Activated naive CD4-positive, alpha-beta T cell treated with anti-CD3 and anti-CD28 coated beads, Interleukin-2, amount 50 U/mL, for 16 hours (primary cell): ENCODE data around the gene TMEM200B.
"Not testable (repeated sequence)": the region's sequence is repeated elsewhere in the genome, so short reads cannot be mapped to it uniquely, and the experiment has no call there.

Source experiments
- DNase-seq: peaks from one replicate; pipeline ENCODE4 v3.0.0-alpha.2; 2020

The TMEM200B gene

DNA sequence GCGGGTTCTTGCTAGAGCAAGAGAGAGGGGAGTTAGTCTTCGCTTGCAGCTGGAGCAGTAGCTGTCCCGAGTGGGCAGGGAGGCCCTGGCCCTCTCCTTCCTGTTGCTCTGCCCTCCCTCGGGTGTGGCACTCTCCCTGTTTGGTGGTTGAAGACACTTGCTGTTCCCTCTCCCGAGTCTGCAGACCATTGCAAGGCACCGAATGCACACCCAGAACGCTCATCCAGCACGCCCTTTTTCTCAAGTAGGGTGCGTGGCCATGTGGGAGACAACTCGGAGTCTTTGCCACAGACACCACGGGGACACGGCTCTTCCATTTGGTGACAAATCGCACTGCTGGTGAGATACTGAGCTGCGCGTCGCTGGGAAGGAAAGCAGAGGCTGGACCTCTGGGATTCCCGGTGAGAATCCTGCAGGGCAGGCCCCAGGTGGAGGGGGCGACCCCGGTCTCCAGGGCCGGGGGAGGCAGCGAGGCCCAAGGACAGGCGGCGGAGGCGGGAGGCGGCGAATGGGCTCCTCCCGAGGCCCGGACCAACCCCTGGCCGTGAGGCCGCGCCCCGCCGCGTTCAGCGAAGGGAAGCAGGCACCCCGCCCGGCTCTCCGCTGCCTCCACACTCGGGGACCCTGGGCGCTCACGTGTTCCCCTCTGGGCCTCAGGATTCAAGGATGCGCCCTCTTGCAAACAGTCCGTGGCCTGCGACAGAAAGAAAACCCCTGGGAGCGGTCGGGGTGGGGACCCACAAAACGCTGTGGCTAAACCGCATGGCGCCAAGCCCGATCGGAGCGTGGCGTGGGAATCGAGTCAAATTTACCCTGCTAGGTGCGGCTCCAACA is 10.4 kb upstream of the TMEM200B start:
- no peak for DNase-seq

- not testable (repeated sequence) for DNase-seq
Measured at GRCh38 chr1:29131056-29131455, 7.4 kb upstream of the TMEM200B start.

DNA sequence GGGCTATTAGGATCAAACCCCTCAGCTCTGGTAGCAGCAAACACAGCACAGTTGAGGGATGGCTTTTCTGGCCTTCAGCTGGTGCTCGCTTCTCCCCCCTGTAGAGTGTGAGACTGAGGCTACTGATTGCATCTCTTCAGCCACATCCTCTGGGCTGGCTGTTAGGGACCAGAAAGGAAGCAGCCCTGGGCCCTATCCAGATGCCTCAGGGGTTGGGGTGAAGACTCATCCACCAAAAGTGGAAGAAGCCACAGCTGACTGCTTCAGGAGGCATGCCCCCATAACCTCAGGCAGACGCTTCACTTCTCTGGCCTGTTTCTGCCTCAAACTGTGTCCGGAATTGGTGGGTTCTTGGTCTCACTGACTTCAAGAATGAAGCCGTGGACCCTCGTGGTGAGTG is 6.2 kb upstream of the TMEM200B start:
- DNase-seq, result no peak

DNA sequence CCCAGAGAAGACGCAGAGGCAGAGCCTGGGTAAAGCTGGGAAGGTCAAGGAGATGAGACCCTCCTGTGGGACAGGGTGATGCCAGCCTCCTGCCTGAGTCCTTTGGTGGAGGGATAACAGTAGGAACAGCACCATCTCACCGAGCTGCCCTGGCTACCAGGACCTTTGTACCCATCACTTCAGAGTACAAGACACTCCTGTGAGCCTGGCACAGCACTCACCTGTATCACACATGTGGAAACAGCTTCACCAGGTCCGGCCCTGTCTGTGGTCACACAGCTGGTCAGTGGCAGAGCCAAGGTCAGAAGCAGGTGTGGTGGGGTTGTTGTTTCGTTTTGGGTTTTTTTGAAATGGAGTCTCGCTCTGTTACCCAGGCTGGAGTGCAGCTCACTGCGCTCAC is 5.0 kb upstream of the TMEM200B start:
- no peak for DNase-seq

GRCh38 chr1:29126198-29126597 is 2.5 kb upstream of the TMEM200B start:
- DNase-seq, result no peak

DNA sequence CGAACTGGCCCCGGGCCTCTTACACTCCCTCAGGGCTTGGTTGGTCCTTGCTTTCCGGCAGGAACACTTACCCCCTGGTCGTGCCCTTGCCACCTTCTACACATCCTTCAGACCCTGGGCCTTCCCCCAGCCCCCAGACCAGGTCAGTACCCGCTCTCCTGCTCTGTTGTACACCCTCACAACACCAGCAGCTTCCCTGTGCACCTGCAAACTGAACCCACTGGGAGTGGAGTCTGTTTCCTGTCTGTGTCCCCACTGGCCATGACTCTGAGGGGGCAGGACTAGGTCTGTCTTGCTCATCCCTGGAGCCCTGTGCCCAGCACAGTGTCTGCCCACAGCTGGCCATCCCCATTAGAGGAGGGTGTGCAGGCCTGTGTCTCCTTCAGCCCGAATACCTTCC is 2.1 kb upstream of the TMEM200B start:
- no peak for DNase-seq

DNA sequence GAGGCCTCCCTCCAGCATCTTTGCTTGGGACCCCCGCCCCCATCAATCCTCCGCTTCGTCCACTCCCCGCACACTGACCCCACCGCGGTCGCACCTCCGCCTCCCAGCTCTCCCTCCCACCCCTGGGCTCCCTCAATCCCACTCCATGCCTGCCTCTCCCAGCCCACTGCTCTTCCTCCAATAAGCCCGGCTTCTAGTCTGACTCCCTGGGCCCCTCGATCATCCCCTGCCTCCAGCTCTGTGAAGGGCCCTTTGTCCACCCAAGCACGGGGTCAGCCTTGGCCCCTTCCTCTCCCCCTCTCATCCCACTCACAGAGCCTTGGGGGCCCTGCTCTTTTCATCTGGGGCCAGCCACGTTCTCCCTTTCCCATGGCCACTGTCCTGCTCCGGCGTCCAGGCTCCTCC is 1.5 kb upstream of the TMEM200B start:
- no peak for DNase-seq

GRCh38 chr1:29124366-29125236 is 898 bp upstream of the TMEM200B start:
- DNase-seq, result peak; percentile 63

GRCh38 chr1:29123053-29123886 is 433 bp downstream of the TMEM200B start:
- DNase-seq, result peak; percentile 37

DNA sequence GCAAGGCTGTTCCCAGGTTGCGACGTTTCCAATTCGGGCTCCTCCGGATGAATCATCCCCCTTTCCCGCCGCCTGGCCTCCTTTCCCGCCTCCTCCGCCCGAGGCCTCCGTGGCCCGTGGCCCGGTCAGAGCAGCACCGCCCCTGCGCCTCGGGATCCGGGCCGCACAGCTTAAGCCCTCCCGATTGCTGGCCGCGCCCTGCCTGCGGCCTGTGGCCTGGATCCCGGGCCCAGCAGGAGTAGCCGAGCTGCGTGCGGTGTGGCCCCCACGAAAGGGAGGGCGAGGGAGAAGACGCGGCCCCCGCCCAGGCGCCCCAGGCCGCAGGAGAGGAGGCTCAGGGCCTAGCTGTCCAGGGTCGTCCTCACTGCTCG is 1.0 kb downstream of the TMEM200B start:
- DNase-seq, result no peak

DNA sequence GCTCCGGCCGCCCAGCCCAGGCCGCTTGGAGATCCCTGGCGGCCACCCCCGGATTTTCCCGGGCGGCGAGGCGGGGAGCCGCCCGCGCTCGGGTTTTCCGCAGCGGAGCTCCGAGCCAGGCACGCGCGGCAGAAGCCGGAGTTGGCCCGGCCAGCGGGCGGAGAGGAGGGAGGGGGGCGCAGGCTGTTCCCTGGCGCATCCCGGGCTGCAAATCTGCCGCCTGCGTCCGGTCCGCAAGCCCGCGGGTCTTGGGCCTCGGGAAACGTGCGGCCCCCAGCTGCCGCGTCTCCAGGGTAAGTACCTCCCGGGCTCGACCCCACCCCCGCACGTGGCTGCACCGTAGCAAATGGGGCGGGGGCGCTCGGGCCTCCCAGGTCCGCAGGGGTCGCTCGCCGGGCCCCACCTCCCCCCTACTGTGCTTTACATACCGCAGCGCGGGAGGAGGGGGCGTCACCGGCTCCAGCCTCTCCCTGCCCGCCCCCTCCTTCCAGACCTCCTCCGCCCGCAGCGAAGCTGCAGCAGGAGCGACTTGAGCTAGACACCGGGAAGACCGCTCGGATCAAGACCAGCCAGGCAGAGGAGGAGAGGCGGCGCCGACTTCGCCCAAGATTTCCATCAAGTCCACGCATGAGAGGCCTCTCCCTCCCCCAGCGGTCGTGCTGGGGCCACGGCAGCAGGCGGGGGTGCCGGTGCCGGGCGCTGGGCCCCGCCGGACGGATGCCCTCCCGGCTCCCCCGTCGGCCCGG is 1.6 kb downstream of the TMEM200B start:
- DNase-seq, result peak; percentile 19

DNA sequence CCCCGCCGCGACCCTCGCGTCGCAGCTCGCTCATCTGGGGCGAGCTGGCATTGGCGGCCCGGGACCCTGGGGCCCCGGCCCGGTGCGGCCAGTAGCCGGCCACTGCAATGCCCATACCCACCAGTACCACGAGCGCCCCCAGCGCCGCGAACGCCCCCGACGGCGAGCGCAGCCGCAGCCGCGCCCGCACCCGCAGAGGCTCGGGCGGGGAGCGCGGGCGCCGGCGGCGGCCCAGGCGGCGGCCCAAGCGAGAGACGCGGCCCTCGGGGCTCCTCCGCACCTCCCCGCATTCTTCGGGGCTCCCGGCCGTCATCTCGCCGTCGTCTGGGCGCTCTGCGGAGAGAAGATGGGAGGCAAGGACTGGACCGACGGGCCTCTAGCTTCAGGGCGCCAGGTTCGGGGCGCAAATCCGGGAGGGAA is 2.2 kb downstream of the TMEM200B start:
- DNase-seq, result peak; percentile 16

GRCh38 chr1:29120947-29121485 is 2.7 kb downstream of the TMEM200B start:
- DNase-seq, result peak; percentile 76

- no peak for DNase-seq
Measured at GRCh38 chr1:29120367-29120766, 3.3 kb downstream of the TMEM200B start.

- no peak for DNase-seq
Measured at GRCh38 chr1:29119121-29119929, 4.4 kb downstream of the TMEM200B start.

DNA sequence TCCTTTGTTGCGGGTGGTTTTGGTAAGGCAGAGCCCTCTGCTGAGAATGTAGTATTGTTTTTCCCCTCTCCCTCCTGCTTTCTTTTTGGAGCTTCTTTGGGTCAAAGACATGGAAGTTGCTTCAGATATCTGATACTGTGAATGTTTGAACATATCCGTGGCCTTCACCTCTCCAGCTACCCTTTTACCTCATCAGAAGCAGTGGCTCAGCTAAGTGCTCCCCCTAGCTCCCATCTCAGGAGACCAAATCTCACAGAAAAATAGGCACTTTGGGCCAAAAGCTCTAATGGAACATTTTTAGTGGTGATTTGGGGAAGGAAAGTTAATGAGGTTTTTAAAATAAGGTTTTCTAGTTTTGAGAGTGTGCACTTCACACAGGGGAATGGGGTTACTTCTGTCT is 6.3 kb downstream of the TMEM200B start:
- no peak for DNase-seq

DNA sequence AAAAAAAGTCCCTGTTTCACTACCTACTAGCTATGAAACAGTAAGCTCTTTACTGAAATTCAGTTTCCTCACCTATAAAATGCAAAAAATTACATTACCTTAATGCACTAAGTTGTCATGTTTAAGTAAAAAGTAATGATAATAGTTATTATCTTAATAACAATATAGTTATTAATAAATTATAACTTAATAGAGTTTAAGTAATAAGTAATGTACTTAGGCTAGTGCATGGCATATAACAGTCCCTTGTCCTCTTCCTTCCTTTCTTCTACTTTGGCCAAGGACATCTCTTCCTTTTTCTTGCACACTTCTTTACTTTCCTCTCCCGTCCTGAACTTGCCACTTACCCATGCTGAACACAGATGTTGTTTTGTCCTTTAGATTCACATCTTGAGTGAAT is 9.0 kb downstream of the TMEM200B start:
- DNase-seq, result no peak

DNA sequence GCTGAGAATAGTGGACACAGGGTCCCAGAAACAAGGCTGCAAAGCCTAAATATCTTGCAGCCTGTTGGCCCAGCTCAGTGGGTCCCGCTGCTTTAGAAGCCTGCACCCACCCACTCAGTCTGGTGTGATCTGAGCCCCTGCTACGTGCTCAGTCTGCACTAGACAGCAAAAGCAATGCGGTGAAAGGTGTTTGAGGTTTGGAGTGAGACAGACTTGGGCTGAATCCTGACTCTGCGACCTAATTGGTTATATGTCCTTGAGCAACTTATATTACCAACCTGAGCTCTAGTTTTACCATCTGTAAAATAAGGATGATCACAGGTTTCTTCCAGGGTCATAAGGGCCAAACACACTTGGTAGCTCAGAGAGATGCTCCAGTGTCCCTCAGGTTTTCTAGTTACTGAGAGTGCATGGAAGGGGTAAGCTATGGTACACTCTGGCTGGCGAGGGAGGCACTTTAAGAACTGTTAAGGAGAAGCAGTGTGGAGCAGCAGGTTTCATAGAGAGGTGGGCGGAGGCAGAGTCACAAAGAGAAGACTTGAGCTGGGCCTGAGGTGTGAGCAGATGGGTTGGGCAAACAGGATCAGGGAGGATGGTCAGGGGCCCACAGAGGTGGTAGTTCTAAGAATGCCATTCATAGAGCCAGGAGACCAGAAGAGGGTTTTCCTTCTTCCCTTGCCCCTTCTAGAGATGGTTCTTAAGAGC is 10.1 kb downstream of the TMEM200B start:
- no peak for DNase-seq

- DNase-seq, result no peak
Measured at GRCh38 chr1:29112705-29113412, 10.8 kb downstream of the TMEM200B start.

GRCh38 chr1:29108041-29108440 is 15.7 kb downstream of the TMEM200B start:
- DNase-seq, result not testable (repeated sequence)
